GM12874 (cell line): Measurements from ENCODE around the gene QRSL1.

Experiments
- CTCF ChIP-seq: IDR thresholded peaks from 2 replicates; pipeline ENCODE4 v1.5.1; 2011; ENCODE audit warnings: low read depth, mild to moderate bottlenecking, control low read depth, low read length, moderate library complexity; ENCODE audit not compliant: insufficient read depth

QRSL1 gene

GRCh38 chr6:106639812-106640211 is 10.4 kb downstream of the QRSL1 start:
- TF ChIP-seq CTCF, result no peak

- no peak for TF ChIP-seq CTCF
These were observed 13.1 kb downstream of the QRSL1 start for GRCh38 chr6:106642476-106642875.

DNA sequence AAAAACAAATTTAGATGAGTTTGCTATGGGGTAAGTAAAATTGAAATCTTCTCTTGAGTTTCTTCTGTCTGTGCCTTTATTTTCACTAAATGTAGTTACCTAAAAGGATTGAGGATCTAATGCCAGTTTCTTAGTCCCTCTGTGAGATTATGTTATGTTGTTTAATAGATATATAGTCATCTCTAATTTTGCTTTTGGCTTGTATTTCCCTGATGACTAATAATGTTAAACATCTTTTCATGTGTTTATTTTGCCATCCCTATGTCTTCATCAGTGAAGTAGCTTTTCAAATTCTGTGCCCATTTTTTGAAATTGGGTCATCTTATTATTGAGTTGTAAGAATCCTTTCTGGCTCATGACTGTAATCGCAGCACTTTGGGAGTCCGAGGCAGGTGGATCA is 13.7 kb downstream of the QRSL1 start:
- TF ChIP-seq CTCF, result no peak

- TF ChIP-seq CTCF, result no peak
These were observed 19.4 kb downstream of the QRSL1 start for GRCh38 chr6:106648651-106649308.

DNA sequence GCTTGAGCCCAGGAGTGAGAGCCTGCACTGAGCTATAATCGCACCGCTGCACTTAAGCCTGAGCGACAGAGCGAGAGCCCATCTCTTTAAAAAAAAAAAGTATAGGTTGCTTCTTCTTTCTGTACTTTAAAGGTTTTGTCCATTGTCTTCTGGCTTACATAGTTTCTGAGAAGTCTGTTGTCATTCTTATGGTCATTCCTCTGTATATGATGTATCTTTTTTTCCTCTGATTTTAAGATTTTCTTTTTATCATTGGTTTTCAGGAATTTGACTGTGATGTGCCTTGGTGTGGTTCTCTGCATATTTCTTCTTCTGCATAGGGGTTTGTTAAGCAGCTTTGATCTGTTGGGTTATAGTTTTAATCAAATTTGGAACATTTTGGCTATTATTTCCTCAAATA is 29.1 kb downstream of the QRSL1 start:
- TF ChIP-seq CTCF, result no peak

DNA sequence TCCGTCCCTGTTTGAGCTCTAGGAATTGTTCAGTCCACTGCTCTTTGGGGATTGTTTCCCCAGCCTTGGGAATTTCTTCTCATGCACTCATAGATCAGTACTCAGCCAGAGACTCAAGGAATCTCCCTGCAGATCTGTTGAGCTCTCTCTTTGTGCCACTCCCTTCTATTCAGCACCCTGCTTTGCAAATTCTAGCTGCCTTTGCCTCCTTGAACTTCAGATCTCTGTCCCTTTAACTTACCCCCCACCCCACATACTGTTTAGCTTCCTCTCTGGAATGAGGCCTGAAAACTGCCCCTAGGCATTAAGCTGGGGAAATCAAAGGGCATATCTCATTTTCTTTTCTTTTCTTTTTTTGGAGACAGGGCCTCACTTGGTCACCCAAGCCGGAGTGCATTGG is 30.5 kb downstream of the QRSL1 start:
- TF ChIP-seq CTCF, result no peak

- TF ChIP-seq CTCF, result no peak
These were observed 33.1 kb downstream of the QRSL1 start for GRCh38 chr6:106662458-106662857.
